Stimulated activated CD8-positive, alpha-beta memory T cell treated with anti-CD3 and anti-CD28 coated beads, Interleukin-15, amount 100 ng/mL, for 24 hours (primary cell): Measurements from ENCODE around the gene TMEM185B.

ENCODE experiments used
- DNase-seq: peaks from one replicate; pipeline ENCODE4 v3.0.0-alpha.2; 2020; ENCODE audit warnings: low read depth

Gene TMEM185B

DNA sequence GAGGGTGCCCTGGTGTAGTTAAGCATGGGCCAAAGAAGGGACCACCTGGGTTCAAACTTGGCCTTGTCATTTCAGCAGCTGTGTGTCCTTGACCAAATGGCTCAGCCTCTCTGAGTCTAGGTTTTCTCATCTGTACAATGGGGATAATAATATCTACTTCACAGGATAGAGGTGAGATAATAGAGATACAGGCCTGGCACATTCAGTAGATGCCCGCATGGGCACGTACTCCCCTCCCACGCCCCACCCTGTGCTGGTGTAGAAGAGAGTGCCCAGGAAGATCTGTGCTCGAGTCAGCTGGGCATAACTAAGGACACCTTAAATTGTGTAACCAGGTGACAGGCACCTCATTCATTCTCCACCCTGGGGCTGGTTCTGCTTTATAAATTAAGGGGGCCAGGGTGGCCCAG is 8.4 kb upstream of the TMEM185B start:
- DNase-seq: no peak

DNA sequence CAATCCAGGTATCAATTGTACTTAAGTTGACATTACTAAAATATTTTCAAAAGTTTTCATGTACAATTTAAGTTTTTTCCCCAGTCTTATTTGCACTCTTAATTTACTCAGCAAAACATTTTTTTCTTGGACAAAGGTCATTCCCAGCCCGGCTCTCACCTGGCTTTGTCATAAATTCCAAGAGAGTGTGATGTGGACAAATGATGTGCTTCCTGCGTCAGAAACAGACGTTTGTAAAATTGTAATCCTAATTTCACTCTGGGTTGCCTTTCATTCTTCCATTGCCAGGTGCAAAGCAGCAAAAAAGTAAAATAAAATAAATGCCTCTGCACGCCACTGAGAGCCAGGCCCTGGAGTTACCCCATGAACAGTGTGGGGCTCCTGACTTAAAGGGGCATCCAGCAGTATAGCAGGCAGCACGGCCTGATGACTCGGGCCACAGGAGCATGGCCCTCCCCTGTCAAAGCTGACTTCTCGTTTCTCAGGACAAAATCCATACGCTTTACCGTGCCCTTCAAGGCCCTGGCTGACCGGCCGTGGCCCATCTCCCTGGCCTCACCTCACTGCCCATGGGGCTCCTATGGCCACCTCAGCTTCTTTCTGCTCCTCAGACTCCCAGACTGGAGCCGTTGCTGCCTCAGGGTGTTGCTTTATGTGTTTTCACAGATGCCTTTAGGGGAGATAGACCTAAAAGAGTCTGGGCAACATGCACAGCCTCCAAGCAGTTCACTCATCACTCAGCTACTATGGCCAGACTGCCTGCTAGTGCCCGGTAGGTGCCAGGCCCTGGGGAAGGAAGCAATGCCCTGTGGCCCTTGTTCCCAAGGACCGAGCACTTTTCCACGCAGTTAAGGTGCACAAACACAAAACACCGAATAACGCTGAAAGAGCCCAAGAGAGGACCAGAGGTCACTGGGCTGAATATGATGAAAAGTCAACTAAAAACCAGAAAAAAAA is 7.6 kb upstream of the TMEM185B start:
- no peak for DNase-seq

DNA sequence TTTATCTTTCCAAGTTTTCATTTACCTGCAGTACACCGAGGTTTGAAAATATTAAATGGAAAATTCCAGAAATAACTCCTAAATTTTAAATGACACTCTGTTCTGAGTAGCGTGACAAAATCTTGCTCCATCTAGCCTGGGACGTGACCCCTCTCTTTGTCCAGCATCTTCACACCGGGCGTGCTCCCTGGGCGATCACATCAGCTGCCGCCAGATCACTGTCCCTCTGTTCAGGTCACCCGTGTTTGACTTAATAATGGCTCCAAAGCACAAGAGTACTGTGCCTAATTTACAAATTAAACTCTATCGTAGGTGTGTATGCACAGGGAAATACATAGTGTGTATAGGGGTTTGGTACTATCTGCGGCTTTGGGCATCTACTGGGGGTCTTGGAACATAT is 6.1 kb upstream of the TMEM185B start:
- no peak for DNase-seq

DNA sequence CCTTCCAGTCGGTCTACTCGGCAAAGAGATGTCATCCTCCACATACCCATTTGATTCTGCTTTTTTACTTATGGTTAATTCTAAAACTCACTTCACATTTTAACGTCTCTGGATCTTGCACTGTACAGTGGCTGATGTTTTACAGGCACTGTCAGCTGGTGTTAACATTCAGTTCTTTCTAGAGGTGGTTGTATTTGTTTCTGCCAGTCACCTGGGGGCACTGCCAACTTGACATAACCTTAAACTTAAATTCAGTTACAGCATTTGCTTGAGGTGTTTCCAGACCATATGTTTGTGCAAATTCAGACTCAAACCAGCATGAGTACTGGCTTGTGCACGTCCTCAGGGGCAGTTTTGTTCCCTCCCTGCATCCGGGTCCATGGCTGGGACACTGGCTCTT is 5.3 kb upstream of the TMEM185B start:
- DNase-seq: no peak

DNA sequence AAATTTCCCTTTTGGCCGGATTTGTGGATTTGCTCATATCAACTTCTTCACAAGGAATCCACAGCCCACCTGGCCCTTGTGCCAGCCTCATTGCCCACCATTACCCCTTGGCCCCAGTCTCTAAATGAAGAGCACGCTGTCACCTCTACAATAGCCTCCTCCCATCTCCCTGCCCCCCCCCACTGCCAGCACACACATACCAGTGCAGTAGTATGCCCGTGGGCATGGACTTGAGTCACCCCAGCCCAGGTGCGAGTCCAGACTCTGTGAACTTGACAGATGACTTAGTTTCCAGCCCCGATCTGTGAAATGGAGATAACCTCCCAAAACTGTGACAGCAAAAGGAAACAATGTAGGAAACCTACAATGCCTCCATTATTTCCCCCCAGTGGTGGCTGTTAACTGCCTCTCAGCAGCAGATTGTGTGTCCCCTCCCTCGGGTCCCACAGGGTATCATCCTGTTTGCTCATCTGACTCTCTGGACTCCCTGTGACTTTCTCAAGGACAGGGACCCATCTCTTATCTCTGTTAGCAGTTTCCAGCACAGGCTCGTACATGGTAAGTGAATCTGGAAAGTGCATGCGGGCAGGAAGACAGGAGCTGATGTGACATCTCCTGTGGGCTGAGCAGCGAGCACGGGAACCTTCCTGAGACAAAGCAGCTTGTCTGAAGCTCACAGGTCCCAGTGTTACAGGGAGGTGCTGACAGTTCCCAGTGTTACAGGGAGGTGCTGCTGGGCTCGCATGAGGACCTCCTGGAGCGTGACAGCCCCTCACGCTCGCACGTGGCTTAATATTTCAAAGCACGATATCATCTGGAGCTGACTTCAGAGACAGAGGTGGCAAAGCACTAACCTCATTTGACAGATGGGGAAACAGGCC is 4.2 kb upstream of the TMEM185B start:
- DNase-seq: no peak

DNA sequence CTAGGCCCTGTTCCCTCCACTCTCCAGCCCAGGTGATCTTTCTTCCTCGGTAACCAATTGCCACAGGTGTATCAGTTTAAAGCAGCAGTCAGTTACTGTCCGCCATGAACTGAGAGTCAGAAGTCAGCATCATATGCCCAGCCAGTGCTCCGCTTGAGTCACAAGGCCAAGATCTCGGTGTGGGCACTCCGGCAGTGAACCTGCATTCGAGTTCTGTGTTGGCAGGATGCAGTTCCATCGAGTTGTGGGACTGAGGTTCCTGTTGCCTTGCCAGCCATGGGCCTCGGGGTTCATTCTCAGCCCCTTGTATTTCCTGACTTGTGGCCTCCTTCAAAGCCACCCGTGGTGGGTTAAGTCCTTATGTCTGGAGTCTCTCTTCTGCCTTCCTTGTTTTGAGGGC is 3.1 kb upstream of the TMEM185B start:
- DNase-seq: no peak

DNA sequence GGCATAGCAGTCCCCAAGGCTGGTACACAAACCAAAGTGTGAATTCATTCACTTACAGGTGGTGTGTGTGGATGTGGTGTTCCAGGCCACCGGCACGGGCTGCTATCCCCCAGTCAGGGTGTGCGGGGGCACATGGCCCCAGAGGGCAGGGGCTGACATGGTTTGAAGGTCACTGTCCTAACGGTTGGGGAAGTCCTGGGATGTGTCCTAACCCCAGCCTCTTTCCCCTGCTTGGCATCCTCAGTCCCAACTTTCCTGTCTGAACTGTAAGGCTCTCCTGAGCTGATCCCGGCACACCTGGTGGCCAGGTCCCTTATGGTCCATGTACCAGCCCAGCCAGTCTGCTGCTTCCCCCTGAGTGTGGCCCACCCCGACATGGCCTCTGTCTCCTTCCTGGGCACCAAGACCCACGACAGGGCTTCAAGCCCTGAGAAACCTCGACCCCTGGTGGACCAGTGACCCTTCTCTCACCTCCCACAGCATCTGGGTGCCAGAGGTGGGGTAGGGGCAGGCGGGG is 2.4 kb upstream of the TMEM185B start:
- DNase-seq: no peak

DNA sequence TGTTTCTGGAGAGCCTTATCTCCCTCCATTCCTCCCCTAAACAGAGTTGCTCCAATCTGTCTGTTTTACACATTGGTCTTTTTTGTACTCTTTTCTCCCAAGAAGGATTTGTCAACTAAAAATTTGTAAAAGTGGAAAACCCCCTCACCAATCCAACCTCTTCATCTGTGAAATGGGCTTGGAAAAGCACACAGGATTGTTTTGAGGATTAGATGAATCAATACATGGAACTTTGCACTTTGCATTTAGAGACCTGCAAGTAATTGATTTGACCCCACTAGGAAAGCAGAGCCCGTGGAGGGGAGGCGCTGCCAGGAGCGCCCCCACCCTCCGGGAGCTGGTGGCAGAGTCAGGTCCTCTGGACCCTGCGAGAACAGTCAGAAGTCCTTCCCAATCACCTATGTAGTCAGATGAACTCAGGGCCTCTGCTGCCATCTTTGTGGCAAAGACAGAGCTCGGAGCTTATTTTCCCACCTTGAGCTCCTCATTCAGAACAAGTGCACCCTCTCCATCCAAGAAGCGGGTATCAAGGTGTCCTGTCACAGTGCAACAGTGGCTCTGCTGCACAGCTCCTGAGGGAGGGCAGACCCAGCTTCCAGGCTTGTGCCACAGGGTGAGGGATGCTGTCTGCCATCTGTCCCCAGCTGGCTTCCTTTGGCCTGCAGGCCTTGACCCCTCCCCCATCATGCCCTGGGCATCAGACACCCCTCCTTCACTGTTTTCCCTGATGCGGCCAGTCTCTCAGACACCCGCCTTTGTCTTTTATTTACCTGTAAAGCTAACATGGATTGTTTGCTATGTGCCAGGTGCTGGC is 1.7 kb upstream of the TMEM185B start:
- DNase-seq: no peak

DNA sequence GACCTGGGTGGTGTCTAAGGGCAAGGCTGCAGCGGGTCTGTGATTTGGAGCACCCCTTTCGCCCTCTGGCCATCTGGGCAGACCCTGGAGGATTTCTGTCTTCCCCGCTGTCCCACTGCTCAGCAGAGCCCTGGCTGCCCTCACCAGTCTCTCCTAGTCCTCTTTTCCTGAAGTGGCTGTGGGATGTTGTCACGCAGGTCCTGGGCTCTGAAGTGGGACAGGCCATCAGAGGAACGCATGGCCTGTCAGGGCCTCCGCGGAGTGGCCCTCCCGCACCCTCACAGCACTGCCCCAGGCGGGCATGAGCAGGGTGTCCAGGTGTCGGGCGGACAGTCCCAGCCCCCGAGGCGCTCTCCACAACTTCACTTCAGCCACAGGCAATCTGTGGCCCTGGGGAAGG is 1.1 kb upstream of the TMEM185B start:
- DNase-seq: no peak

DNA sequence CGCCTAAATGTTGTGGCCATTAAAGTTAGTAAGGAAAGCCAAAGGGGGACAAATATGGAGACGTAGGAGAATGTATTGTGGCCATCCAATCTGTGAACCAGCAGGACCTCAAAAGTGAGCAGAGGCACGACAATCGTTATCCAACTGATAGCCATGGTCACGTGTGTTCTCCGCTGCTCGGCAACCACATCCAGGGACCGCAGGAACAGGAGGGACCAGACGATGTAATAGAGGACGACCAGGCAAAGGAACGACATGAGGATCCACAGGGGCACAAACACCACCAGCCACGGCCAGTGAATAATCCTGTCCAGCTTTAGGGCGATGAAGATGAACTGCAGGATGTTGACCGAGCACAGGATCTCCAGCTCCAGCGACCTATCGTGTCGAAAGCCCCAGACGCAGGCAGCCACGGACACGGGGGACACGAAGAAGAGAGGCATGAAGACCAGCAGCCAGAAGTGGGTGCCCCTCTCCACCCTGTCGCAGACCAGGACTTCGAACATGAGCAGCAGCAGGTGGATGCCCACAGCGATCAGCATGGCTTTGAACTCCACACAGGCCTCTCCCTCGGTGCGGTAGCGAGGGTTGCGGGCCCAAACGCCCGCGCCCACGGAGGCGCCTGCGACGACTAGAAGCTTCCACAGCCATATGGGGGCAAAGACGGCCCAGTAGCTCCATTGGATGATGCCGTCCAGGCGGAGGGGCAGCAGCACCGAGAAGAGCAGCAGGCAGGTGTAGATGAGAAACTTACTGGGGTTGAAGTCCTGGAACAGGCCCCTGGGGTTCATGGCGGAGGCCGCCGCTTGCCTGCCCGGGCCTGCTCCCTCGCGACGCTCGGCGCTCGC is 790 bp downstream of the TMEM185B start:
- DNase-seq: no peak

DNA sequence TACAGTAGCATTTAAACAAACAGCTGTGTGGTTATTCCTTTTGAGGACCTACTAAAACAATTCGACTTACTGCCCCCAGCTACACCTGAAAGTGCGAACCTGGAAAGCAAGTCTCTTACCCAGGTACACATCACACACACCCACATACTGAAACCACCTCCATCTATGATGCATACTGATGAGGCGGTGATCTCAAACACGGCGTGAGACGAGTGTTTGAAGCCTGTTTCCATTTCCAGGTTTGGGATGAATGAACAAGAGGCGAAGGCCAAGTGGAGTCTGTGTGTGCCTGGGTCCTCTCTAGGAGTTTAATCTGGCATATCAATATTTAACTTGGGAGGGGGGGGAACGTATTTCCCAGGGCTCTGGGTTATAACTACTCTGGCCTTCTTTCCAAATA is 1.6 kb downstream of the TMEM185B start:
- no peak for DNase-seq

DNA sequence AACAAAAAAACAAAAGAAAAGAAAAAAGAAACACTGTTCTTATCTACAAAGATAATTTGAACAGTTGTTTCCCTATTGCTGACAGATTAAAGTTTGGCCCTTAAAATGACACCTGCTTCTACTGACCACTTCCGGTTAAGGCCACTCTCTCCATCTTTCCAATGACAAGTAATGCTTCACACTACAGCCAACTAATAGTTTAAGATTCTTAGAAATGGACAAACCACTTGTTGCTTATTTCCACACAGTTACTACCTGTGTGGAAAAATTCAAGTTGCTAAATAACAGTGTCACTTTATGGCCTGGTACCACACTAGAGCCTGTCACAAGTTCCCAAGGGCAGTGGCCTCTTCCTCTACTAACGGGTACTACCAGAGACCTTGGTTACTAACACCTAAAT is 2.4 kb downstream of the TMEM185B start:
- no peak for DNase-seq

DNA sequence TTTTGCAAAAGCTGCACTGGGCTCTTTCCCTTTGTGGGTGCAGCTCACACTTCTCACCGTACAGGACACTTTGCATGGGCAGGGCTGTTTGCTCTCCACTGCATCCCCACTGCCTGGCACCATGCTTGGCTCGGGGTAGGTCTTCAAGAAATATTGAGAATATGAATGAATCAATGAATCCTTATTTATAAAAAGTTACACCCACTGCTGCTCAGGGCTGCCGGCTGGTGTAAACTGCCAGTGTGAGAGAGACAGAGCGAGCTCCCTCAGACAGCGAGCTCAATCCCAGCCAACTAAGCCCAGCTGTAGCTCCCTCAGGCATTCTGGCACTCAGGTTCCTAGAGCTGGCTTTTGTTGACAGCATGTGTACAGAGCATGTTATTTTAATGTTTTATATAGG is 3.4 kb downstream of the TMEM185B start:
- no peak for DNase-seq

DNA sequence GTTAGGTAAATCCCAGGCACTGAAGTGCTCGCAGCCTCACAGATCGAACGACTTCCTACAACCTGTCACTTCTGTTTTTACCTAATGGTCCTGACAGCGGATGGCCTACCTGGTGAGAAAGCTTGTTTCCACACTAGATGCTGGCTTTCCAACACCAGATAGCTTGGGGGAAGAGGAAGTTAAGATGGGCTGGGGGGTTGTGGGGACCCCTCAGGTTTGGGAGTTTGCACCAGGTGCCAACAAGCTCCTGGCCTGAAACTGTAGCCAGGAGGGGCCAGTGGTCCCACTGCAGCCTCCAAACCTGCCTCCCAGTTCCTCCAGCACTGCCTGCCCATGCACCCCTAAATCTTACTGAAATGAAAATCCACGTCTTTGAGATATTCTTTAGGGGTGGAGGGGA is 3.9 kb downstream of the TMEM185B start:
- DNase-seq: no peak

DNA sequence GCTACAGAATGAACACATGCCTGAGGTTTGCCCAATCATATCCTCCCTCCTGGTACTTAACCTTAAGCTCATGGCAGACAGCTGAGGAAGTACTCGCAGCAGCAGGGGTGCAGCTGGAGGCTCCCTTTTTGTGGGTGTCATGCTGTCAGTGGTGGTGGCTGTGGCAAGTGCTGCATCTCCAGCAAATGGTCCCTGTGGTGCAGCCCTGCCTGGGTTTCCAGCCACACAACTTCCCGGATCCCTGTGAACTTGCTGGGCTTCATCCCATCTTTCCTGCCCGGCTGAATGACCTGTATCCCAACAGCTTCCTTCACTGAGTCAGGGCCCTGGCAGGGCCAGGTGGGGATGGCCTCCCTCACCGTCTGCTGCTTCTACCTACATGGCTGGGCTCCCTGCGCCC is 5.0 kb downstream of the TMEM185B start:
- no peak for DNase-seq

DNA sequence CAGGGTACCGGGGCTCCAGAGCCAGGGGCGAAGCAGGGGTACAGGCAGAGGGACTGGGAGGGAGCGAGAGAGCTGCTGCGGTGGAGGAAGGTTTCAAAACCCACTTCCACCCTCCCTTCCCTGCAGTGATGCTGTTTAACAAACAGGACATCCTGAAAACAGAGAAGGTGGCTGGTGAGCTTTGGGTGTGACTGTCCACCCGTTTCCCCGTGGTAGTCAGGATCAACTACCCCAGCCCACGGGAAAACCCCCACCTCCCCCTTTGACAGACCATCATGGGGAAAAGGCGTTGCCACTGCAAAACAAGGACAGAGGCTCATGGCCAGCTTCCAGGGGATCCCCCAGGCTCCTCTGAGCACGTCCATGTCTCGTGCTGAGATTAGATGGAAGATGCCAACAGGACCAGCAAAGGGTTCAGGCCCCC is 12.9 kb downstream of the TMEM185B start:
- no peak for DNase-seq

DNA sequence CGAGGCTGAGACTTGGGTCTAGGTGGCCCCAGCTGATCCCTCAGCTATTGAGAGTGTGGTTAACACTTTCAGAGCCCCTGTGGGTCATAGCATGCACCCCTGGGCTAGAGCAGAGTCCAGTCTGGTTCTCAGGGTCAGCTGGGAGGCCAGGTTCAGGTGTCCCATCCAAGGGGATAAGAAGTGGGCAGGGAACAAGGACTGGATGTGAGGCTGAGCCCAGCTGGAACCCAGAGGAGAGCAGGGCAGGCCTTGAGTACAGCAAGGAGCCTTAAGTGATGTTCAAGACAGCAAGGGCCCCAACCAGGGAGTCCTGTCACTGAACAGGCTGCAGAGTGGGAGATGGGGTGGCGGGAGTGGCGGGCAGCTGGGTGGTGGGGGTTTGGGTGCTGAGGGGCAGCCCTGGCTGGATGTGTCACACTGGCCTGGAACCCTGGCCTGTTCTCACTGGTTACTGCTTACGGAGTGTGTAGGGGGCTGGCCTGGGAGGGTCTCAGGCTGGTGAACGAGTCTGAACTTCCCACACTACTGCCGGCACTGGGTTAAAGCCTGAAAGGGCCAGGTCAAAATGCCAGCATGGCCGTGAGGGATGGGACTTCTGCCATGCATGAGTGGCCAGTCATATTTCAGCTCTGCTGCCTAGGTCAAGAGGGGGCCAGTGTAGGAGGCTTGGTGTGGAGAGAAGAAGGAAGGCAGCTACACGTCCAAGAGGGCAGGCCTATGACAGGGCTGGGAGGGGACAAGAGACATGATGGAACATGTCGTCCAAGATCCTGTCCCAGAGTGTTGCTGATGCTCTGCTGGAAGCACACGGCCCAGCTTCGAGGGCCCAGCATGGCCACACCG is 13.6 kb downstream of the TMEM185B start:
- DNase-seq: no peak

DNA sequence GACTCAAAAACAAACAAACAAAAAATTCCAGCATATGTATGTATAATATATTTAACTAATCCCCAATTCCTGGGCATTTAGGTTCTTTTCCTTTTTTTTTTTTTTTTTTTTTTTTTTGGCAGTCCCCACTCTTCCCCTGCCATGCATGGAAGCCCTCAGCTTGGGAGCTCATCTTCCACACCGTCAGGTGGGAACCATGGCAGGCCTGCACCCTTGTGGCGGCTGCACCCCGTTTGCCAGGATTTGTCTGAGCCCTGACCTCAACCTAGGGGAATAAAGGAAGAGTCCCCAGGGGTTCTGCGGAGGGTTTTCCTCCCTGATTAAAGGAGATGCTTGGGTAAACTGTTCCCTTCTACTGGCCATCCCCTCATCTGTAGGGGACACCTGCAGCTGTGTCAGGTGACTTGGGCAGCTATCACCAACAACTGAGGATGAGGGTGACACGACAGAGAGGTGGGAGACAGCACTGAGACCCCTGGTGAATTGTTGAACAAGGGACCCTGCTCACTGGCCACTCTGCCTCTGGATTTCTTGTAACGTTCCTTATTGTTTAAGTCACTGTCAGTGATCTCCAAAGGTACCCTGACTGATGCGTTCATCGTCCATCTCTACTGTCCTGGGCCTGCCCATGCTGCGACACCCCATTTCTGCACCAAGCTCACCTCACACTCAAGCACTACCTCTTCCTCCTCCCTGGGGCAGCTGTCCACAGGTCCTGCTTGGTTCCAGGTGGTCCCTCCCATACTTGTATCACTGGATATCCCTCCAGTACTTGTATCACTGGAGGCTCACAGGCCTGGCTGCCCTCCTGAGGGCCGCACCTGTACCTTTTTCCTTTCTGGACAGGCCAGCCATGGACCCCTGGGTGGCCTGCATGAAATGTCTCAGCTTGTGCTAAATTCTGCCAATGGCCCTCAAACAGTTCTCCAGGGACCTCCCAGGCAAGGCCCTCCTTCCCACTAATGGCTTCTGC is 14.5 kb downstream of the TMEM185B start:
- no peak for DNase-seq
